ENCODE measurements around the gene LGR5. TPM values are rescaled to one million over a fixed set of nuclear protein-coding genes. Genes with fewer than 3 reads are reported as not detected.

LGR5 gene
- total and polyA plus RNA-seq, 2 of the 13 experiments (the other 11 are each of a cell fraction or from before 2014, with no cell fraction given): 37.0 to 121 TPM

DNA sequence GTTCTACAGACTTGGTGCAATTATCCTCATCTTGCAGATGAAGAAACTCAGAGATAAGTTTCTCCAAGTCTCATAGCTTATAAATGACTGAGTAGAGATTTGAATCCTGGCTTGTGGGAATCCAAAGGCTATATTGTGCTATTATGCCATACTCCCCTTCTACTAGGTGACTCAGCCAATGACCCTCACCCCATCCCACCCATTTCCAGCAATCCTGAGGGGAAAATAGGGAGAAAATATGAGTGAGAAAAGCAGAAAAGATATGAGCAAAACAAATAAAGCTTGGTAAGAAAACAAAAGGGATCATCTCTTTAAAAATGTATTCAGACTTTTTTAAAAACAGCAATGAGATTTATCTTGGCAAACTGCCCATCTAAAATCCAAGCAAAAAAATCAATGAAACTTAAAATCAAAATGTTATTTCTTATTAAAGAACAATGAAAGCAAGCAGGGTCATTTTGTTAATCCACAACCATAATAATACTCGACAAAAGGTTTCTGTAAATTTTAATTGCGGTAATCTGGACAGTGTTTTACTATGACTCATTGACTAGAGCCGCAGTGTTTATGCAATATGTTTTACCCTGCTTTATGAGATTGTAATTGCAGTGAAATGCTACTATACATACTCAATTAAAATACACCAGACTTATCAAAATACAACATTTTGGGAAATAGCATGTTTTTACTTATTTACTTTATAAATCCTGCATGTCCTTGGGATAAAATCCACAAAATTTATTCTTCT lies 13.1 kb upstream of the LGR5 start:
- FAIRE-seq: peak; percentile 4
- Histone ChIP-seq H3K27ac (ENCODE audit: extremely low read length, insufficient read depth, low read length) (no peak overlapping the region), H3K36me3 (replicated peaks in 1 of 2; ENCODE audit: control insufficient read depth in 1 of 2, insufficient read depth in 2 of 2, low read length in 2 of 2) (no peaks in the 10 kb centered on the region), H3K27me3 (ENCODE audit: control insufficient read depth in 1 of 2, insufficient read depth in 2 of 2, low read length in 2 of 2) (no peaks in the 10 kb centered on the region), H3K9ac (ENCODE audit: insufficient read depth, low read depth, low read length) (no peak overlapping the region), H3K4me2 (ENCODE audit: low read depth, low read length) (no peak overlapping the region), H3K4me1 (ENCODE audit: insufficient read depth, low read length) (peaks cover 16% of the 10 kb centered on the region; the same call in 1 of the 2 replicates), H4K20me1 (ENCODE audit: insufficient read depth, low read length) (no peaks in the 10 kb centered on the region), H3K9me3 (ENCODE audit: low read length) (no peaks in the 10 kb centered on the region), H3K4me3 (replicated peaks in 1 of 3; ENCODE audit: insufficient read depth in 1 of 3, low read depth in 2 of 3, low read length in 3 of 3) (no peak overlapping the region), H2AFZ (ENCODE audit: low read length) (no peak overlapping the region), H3K79me2 (ENCODE audit: insufficient read depth, low read length) (no peaks in the 10 kb centered on the region)
- in situ Hi-C loops (cut with HindIII; ENCODE audit: extremely low pct_ligation_motif_present, low pct_unique_long_range_greater_than_20kb): no loop called here
- no peak for DNase-seq (ENCODE audit: low spot score)
- POLR2A ChIA-PET: interaction anchor here (2.4 kb wide), 1 partner anchor 12 kb away, joined by 11 read pairs; no protein-coding TSS in a partner anchor
- no TSS peak for BruUV-seq (replicated peaks)
- WGBS (ENCODE audit: low lambda C conversion rate): 78% methylated on average over 3 of the region's 3 CpGs
- CTCF ChIA-PET (ENCODE audit: low intra/inter-chr PET ratio, low total read pairs): no interaction called here
- TF ChIP-seq SNRNP70 (IDR thresholded peaks at IDR 0.05; ENCODE audit: low read depth, low read length) (no peak), ZNF24 (IDR thresholded peaks at IDR 0.05) (no peak), SNAI1 (CRISPR knock-in tag; IDR thresholded peaks at IDR 0.05; ENCODE audit: borderline replicate concordance) (no peak)
- TF ChIP-seq, protein P1, sequence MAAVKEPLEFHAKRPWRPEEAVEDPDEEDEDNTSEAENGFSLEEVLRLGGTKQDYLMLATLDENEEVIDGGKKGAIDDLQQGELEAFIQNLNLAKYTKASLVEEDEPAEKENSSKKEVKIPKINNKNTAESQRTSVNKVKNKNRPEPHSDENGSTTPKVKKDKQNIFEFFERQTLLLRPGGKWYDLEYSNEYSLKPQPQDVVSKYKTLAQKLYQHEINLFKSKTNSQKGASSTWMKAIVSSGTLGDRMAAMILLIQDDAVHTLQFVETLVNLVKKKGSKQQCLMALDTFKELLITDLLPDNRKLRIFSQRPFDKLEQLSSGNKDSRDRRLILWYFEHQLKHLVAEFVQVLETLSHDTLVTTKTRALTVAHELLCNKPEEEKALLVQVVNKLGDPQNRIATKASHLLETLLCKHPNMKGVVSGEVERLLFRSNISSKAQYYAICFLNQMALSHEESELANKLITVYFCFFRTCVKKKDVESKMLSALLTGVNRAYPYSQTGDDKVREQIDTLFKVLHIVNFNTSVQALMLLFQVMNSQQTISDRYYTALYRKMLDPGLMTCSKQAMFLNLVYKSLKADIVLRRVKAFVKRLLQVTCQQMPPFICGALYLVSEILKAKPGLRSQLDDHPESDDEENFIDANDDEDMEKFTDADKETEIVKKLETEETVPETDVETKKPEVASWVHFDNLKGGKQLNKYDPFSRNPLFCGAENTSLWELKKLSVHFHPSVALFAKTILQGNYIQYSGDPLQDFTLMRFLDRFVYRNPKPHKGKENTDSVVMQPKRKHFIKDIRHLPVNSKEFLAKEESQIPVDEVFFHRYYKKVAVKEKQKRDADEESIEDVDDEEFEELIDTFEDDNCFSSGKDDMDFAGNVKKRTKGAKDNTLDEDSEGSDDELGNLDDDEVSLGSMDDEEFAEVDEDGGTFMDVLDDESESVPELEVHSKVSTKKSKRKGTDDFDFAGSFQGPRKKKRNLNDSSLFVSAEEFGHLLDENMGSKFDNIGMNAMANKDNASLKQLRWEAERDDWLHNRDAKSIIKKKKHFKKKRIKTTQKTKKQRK (IDR thresholded peaks at IDR 0.05; ENCODE audit: low read length): no peak
- TF ChIP-seq, protein P2, sequence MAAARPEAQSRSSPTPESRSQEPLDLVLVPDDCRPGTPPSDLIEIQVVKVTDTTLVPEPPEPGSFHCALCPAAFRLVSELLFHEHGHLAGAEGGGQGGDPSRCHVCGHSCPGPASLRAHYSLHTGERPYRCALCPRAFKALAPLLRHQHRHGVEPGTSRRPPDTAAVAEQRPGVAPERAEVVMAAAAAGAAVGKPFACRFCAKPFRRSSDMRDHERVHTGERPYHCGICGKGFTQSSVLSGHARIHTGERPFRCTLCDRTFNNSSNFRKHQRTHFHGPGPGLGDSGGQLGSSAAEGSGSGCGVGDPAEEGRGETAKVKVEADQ (CRISPR knock-in tag; IDR thresholded peaks at IDR 0.05; ENCODE audit: borderline replicate concordance): no peak
- TF ChIP-seq, protein P3, sequence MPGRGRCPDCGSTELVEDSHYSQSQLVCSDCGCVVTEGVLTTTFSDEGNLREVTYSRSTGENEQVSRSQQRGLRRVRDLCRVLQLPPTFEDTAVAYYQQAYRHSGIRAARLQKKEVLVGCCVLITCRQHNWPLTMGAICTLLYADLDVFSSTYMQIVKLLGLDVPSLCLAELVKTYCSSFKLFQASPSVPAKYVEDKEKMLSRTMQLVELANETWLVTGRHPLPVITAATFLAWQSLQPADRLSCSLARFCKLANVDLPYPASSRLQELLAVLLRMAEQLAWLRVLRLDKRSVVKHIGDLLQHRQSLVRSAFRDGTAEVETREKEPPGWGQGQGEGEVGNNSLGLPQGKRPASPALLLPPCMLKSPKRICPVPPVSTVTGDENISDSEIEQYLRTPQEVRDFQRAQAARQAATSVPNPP (CRISPR knock-in tag; IDR thresholded peaks at IDR 0.05): no peak
- no peak for ATAC-seq
- intact Hi-C loops (cut with micrococcal nuclease; ENCODE audit: unreplicated experiment): no loop called here
